Omental fat pad (tissue), 4 donors: Measurements from ENCODE around the gene ZNF525. TPM values are rescaled to one million over a fixed set of nuclear protein-coding genes. Genes with fewer than 3 reads are reported as not detected.
A peak's percentile ranks its signal among the peaks of the same experiment; 100 is the strongest.
"Not testable (repeated sequence)": the region's sequence is repeated elsewhere in the genome, so short reads cannot be mapped to it uniquely, and the experiment has no call there.

Source experiments
- ATAC-seq: fragments of 150-250 bp; one replicate; pipeline ENCODE4 v1.9.1; 2016; ENCODE audit warnings: mild to moderate bottlenecking, moderate library complexity; ENCODE audit not compliant: low FRiP score
- DNase-seq: peaks from one replicate; pipeline ENCODE4 v3.0.0-alpha.2; 2019; ENCODE audit warnings: low spot score
- CTCF ChIP-seq, 3 donors: fragments of 450-650 bp; IDR thresholded peaks; one replicate each; pipeline ENCODE4 v1.5.1; 2016 to 2017; ENCODE audit warnings: antibody characterized with exemption in 3 of 3, mild to moderate bottlenecking in 3 of 3, moderate library complexity in 2 of 3
- total RNA-seq, 4 donors: library from RNA; depleted of rRNA; stranded (reverse); fragments of >200 nt; gene quantifications; one replicate each; pipeline ENCODE4 v1.1.0, GENCODE V29; 2016

ZNF525 gene
- total RNA-seq, 4 donors from 2014 or later: 3.7 to 13.3 (median 7.6) TPM

- TF ChIP-seq CTCF (IDR thresholded peaks at IDR 0.05): no peak
- DNase-seq (no peak), ATAC-seq (no peak)
These were observed 22.7 kb downstream of the ZNF525 start for GRCh38 chr19:53388168-53388567.

GRCh38 chr19:53388904-53389303 lies 23.4 kb downstream of the ZNF525 start:
- ATAC-seq (no peak), DNase-seq (no peak)
- no peak for TF ChIP-seq CTCF (IDR thresholded peaks at IDR 0.05)

- ATAC-seq: no peak
These were observed 24.1 kb downstream of the ZNF525 start for GRCh38 chr19:53389571-53389970.

GRCh38 chr19:53389978-53390377 lies 24.5 kb downstream of the ZNF525 start:
- TF ChIP-seq CTCF (IDR thresholded peaks at IDR 0.05): no peak
- no peak for DNase-seq

More at GRCh38 chr19:53389571-53389970, 24.1 kb downstream of the ZNF525 start:
- DNase-seq: no peak
- no peak for TF ChIP-seq CTCF (IDR thresholded peaks at IDR 0.05)

GRCh38 chr19:53394522-53394973 lies 29.0 kb downstream of the ZNF525 start:
- peak; percentile 24 for DNase-seq
- TF ChIP-seq CTCF (IDR thresholded peaks at IDR 0.05): no peak
- peak; percentile 32 for ATAC-seq

More at GRCh38 chr19:53389978-53390377, 24.5 kb downstream of the ZNF525 start:
- no peak for ATAC-seq

GRCh38 chr19:53394974-53395839 lies 29.7 kb downstream of the ZNF525 start, which contains the start of gene ZNF765:
Gene ZNF765, plus strand, starts transcription at chr19:53395149. Its CDS starts 2,867 bp downstream, at chr19:53398016.
- DNase-seq (peak; percentile 93), ATAC-seq (peak; percentile 99)
- no peak for TF ChIP-seq CTCF (IDR thresholded peaks at IDR 0.05)

- ATAC-seq, DNase-seq: not testable (repeated sequence)
These were observed 30.5 kb downstream of the ZNF525 start for GRCh38 chr19:53395840-53396524.
